Gastrocnemius medialis (tissue), 4 donors: Measurements from ENCODE around the gene ZNF18.
A peak's percentile ranks its signal among the peaks of the same experiment; 100 is the strongest.

Experiments used
- POLR2A ChIP-seq, 2 donors: fragments of 450-650 bp; IDR thresholded peaks; one replicate each; pipeline ENCODE4 v1.6.1; 2017; ENCODE audit warnings: antibody characterized with exemption in 2 of 2, mild to moderate bottlenecking in 2 of 2, moderate library complexity in 2 of 2
- TF ChIP-seq, protein P1 (sequence below), 5 experiments: fragments of 450-650 bp in 3 of 5; fragments of 200-600 bp in 2 of 5; sonication (generic) in 2 of 5; IDR thresholded peaks in 4 of 5; conservative IDR thresholded peaks in 1 of 5; 1 replicate in 4 of 5; 2 replicates in 1 of 5; pipeline ENCODE4 v1.5.1; 2016 to 2019; ENCODE audit warnings: antibody characterized with exemption in 5 of 5, mild to moderate bottlenecking in 3 of 5, moderate library complexity in 3 of 5

DNA sequence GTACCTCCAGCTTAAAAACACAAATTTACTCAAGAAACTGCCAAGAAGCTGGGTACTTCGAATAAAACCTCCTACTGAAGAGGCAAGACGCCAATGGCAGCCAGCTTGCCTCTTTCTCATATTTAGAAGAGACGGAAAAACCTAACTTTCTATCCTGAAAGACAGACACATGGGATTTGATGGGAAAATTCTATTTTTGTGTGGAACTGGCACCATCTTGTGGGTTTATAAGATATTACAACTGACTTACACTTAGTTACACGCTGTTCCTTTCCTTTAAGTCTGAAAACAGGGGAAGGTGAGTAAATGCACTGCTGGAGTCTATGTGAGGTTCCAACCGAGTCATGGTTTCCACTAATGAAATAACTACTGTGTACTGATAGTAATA is 10.3 kb downstream of the ZNF18 start:
- TF ChIP-seq, protein P1, sequence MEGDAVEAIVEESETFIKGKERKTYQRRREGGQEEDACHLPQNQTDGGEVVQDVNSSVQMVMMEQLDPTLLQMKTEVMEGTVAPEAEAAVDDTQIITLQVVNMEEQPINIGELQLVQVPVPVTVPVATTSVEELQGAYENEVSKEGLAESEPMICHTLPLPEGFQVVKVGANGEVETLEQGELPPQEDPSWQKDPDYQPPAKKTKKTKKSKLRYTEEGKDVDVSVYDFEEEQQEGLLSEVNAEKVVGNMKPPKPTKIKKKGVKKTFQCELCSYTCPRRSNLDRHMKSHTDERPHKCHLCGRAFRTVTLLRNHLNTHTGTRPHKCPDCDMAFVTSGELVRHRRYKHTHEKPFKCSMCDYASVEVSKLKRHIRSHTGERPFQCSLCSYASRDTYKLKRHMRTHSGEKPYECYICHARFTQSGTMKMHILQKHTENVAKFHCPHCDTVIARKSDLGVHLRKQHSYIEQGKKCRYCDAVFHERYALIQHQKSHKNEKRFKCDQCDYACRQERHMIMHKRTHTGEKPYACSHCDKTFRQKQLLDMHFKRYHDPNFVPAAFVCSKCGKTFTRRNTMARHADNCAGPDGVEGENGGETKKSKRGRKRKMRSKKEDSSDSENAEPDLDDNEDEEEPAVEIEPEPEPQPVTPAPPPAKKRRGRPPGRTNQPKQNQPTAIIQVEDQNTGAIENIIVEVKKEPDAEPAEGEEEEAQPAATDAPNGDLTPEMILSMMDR (IDR thresholded peaks at IDR 0.05 in 4 of 5, conservative IDR thresholded peaks at IDR 0.05 in 1 of 5): peak; percentile 28 to 55 (median 35)
- TF ChIP-seq POLR2A (IDR thresholded peaks at IDR 0.05): no peak
